K562 (cell line): ENCODE results near the gene ALX3.

Source experiments
- BRF2 ChIP-seq: IDR thresholded peaks from 3 replicates; pipeline ENCODE4 v1.6.1; 2011; ENCODE audit warnings: borderline replicate concordance, mild to moderate bottlenecking; ENCODE audit not compliant: insufficient read length, insufficient read depth
- CEBPG ChIP-seq, 3 experiments: fragments of 200-800 bp in 1 of 3; sonication (Bioruptor generic) in 1 of 3; sonication (generic) in 1 of 3; formaldehyde crosslinking in 1 of 3; IDR thresholded peaks in 2 of 3; conservative IDR thresholded peaks in 1 of 3; 2 replicates each; pipeline versions ENCODE4 v1.6.1 to v1.8.0; 2016 to 2022; ENCODE audit warnings: missing compliant biosample characterization in 2 of 3, missing genetic modification characterization in 2 of 3, mild to moderate bottlenecking in 1 of 3, missing genetic modification reagents in 1 of 3
- CTCF ChIP-seq, 3 experiments: IDR thresholded peaks in 2 of 3; conservative IDR thresholded peaks in 1 of 3; 2 replicates each; pipeline ENCODE4 v1.5.1; 2011 to 2012; ENCODE audit warnings: low read length in 3 of 3, mild to moderate bottlenecking in 3 of 3, control low read depth in 2 of 3, improper control_type of control experiment in 1 of 3, inconsistent platforms in 1 of 3, low read depth in 1 of 3, mixed read lengths in 1 of 3, moderate library complexity in 1 of 3; ENCODE audit not compliant: insufficient read depth in 2 of 3
- MAZ ChIP-seq, 2 experiments: fragments of 450-650 bp in 1 of 2; sonication (generic) in 1 of 2; formaldehyde crosslinking; IDR thresholded peaks in 1 of 2; conservative IDR thresholded peaks in 1 of 2; 2 replicates each; pipeline versions ENCODE4 v1.4.0 to v1.5.0; 2020; ENCODE audit warnings: mild to moderate bottlenecking in 1 of 2, missing genetic modification reagents in 1 of 2
- NFATC3 ChIP-seq: fragments of 450-650 bp; IDR thresholded peaks from 2 replicates; pipeline ENCODE4 v1.6.1; 2017; ENCODE audit warnings: mild to moderate bottlenecking
- NR3C1 ChIP-seq: sonication (generic); formaldehyde crosslinking; IDR thresholded peaks from 2 replicates; pipeline ENCODE4 v1.8.1; 2022; ENCODE audit warnings: missing genetic modification reagents
- SRF ChIP-seq, 2 experiments: fragments of 250-450, 450-650 bp in 1 of 2; sonication (Bioruptor Pico) in 1 of 2; sonication (generic) in 1 of 2; formaldehyde crosslinking; IDR thresholded peaks; 2 replicates each; pipeline versions ENCODE4 v1.5.0 to v1.5.1; 2020 to 2022; ENCODE audit warnings: mild to moderate bottlenecking in 1 of 2, missing genetic modification reagents in 1 of 2
- ZSCAN29 ChIP-seq: fragments of 450-650 bp; IDR thresholded peaks from 2 replicates; pipeline ENCODE4 v1.6.1; 2017

- TF ChIP-seq CEBPG (CRISPR knock-in tag; IDR thresholded peaks at IDR 0.05) (no peak), CEBPG (tag; conservative IDR thresholded peaks at IDR 0.05 in 1 of 2, IDR thresholded peaks at IDR 0.05 in 1 of 2) (no peak), SRF (CRISPR knock-in tag; IDR thresholded peaks at IDR 0.05) (no peak), NFATC3 (no peak), ZSCAN29 (no peak), CTCF (IDR thresholded peaks at IDR 0.05 in 2 of 3, conservative IDR thresholded peaks at IDR 0.05 in 1 of 3; ENCODE audit: insufficient read depth in 2 of 3, low read depth in 1 of 3, low read length in 3 of 3) (no peak), MAZ (CRISPR knock-in tag; conservative IDR thresholded peaks at IDR 0.05 in 1 of 2, IDR thresholded peaks at IDR 0.05 in 1 of 2) (no peak), NR3C1 (CRISPR knock-in tag) (no peak), BRF2 (no peak)
These were observed 14.2 kb downstream of the ALX3 start for GRCh38 chr1:110056285-110056683.
